ENCODE data around the gene ACE. TPM values are rescaled to one million over a fixed set of nuclear protein-coding genes. Genes with fewer than 3 reads are reported as not detected.

ACE gene
- polyA plus RNA-seq, 4 donors: 49.6 to 216 (median 161) TPM

GRCh38 chr17:63503341-63503705 is 26.5 kb downstream of the ACE start:
- Histone ChIP-seq H3K27me3 (ENCODE audit: control insufficient read depth in 3 of 3, insufficient read depth in 3 of 3, low read length in 3 of 3) (no peaks in the 10 kb centered on the region), H3K4me1 (ENCODE audit: control insufficient read depth in 3 of 3, insufficient read depth in 2 of 3, low read depth in 1 of 3, low read length in 2 of 3) (peaks cover 0 to 11% (median 0%) of the 10 kb centered on the region in 3 donors), H3K9me3 (ENCODE audit: control insufficient read depth in 2 of 2, insufficient read depth in 1 of 2, low read depth in 1 of 2, low read length in 1 of 2) (peaks cover 0 to 6% of the 10 kb centered on the region in 2 donors), H3K36me3 (ENCODE audit: control insufficient read depth in 3 of 3, insufficient read depth in 2 of 3, low read depth in 1 of 3, low read length in 3 of 3) (peaks cover 0 to 2% (median 0%) of the 10 kb centered on the region in 3 donors), H3K27ac (ENCODE audit: low read depth in 1 of 3, low read length in 2 of 3) (no peak overlapping the region), H3K4me3 (ENCODE audit: low read depth in 1 of 3, low read length in 3 of 3) (no peak overlapping the region)
- FAIRE-seq: no peak
- 55 to 65% (median 62%) methylated on average over 8 of the region's 8 CpGs for WGBS, 3 donors
- peak in 1 of 2 donors; percentile 59 for DNase-seq

- no peaks in the 10 kb centered on the region for H3K36me3 ChIP-seq (ENCODE audit: control insufficient read depth in 3 of 3, insufficient read depth in 2 of 3, low read depth in 1 of 3, low read length in 3 of 3)
- no peaks in the 10 kb centered on the region for H3K27me3 ChIP-seq (ENCODE audit: control insufficient read depth in 3 of 3, insufficient read depth in 3 of 3, low read length in 3 of 3)
- peaks cover 0 to 6% of the 10 kb centered on the region in 2 donors for H3K9me3 ChIP-seq (ENCODE audit: control insufficient read depth in 2 of 2, insufficient read depth in 1 of 2, low read depth in 1 of 2, low read length in 1 of 2)
- FAIRE-seq (no peak), DNase-seq (peak in 1 of 2 donors; percentile 46)
- peaks cover 0 to 11% (median 0%) of the 10 kb centered on the region in 3 donors for H3K4me1 ChIP-seq (ENCODE audit: control insufficient read depth in 3 of 3, insufficient read depth in 2 of 3, low read depth in 1 of 3, low read length in 2 of 3)
- H3K4me3 ChIP-seq (ENCODE audit: low read depth in 1 of 3, low read length in 3 of 3): no peak overlapping the region
- H3K27ac ChIP-seq (ENCODE audit: low read depth in 1 of 3, low read length in 2 of 3): no peak overlapping the region
Observed at GRCh38 chr17:63504261-63504660, 27.4 kb downstream of the ACE start.

GRCh38 chr17:63505341-63505740 is 28.5 kb downstream of the ACE start:
- Histone ChIP-seq H3K36me3 (ENCODE audit: control insufficient read depth in 3 of 3, insufficient read depth in 2 of 3, low read depth in 1 of 3, low read length in 3 of 3) (no peaks in the 10 kb centered on the region), H3K4me1 (ENCODE audit: control insufficient read depth in 3 of 3, insufficient read depth in 2 of 3, low read depth in 1 of 3, low read length in 2 of 3) (peaks cover 0 to 10% (median 0%) of the 10 kb centered on the region in 3 donors), H3K4me3 (ENCODE audit: low read depth in 1 of 3, low read length in 3 of 3) (no peak overlapping the region), H3K27ac (ENCODE audit: low read depth in 1 of 3, low read length in 2 of 3) (no peak overlapping the region), H3K9me3 (ENCODE audit: control insufficient read depth in 2 of 2, insufficient read depth in 1 of 2, low read depth in 1 of 2, low read length in 1 of 2) (peaks cover 0 to 6% of the 10 kb centered on the region in 2 donors), H3K27me3 (ENCODE audit: control insufficient read depth in 3 of 3, insufficient read depth in 3 of 3, low read length in 3 of 3) (no peaks in the 10 kb centered on the region)
- DNase-seq (no peak), FAIRE-seq (no peak)
- 88 to 96% (median 90%) methylated on average over 9 of the region's 9 CpGs for WGBS, 3 donors

GRCh38 chr17:63506627-63507026 is 29.8 kb downstream of the ACE start:
- Histone ChIP-seq H3K9me3 (ENCODE audit: control insufficient read depth in 2 of 2, insufficient read depth in 1 of 2, low read depth in 1 of 2, low read length in 1 of 2) (peaks cover 0 to 6% of the 10 kb centered on the region in 2 donors), H3K36me3 (ENCODE audit: control insufficient read depth in 3 of 3, insufficient read depth in 2 of 3, low read depth in 1 of 3, low read length in 3 of 3) (no peaks in the 10 kb centered on the region), H3K4me3 (ENCODE audit: low read depth in 1 of 3, low read length in 3 of 3) (no peak overlapping the region), H3K27ac (ENCODE audit: low read depth in 1 of 3, low read length in 2 of 3) (no peak overlapping the region), H3K27me3 (ENCODE audit: control insufficient read depth in 3 of 3, insufficient read depth in 3 of 3, low read length in 3 of 3) (no peaks in the 10 kb centered on the region), H3K4me1 (ENCODE audit: control insufficient read depth in 3 of 3, insufficient read depth in 2 of 3, low read depth in 1 of 3, low read length in 2 of 3) (peaks cover 0 to 7% (median 0%) of the 10 kb centered on the region in 3 donors)
- FAIRE-seq: no peak
- DNase-seq: no peak
- WGBS, 3 donors: 87 to 95% (median 91%) methylated on average over 3 of the region's 3 CpGs

GRCh38 chr17:63511331-63511730 is 34.5 kb downstream of the ACE start:
- Histone ChIP-seq H3K36me3 (ENCODE audit: control insufficient read depth in 3 of 3, insufficient read depth in 2 of 3, low read depth in 1 of 3, low read length in 3 of 3) (no peaks in the 10 kb centered on the region), H3K27ac (ENCODE audit: low read depth in 1 of 3, low read length in 2 of 3) (no peak overlapping the region), H3K27me3 (ENCODE audit: control insufficient read depth in 3 of 3, insufficient read depth in 3 of 3, low read length in 3 of 3) (no peaks in the 10 kb centered on the region), H3K9me3 (ENCODE audit: control insufficient read depth in 2 of 2, insufficient read depth in 1 of 2, low read depth in 1 of 2, low read length in 1 of 2) (no peaks in the 10 kb centered on the region), H3K4me1 (ENCODE audit: control insufficient read depth in 3 of 3, insufficient read depth in 2 of 3, low read depth in 1 of 3, low read length in 2 of 3) (no peaks in the 10 kb centered on the region), H3K4me3 (ENCODE audit: low read depth in 1 of 3, low read length in 3 of 3) (no peak overlapping the region)
- whole genome bisulfite sequencing, 3 donors: 87 to 95% (median 88%) methylated on average over 8 of the region's 8 CpGs
- FAIRE-seq (no peak), DNase-seq (no peak)

- DNase-seq: no peak
- no peaks in the 10 kb centered on the region for H3K36me3 ChIP-seq (ENCODE audit: control insufficient read depth in 3 of 3, insufficient read depth in 2 of 3, low read depth in 1 of 3, low read length in 3 of 3)
- FAIRE-seq: no peak
- H3K4me1 ChIP-seq (ENCODE audit: control insufficient read depth in 3 of 3, insufficient read depth in 2 of 3, low read depth in 1 of 3, low read length in 2 of 3): peaks cover 0 to 4% (median 2%) of the 10 kb centered on the region in 3 donors
- H3K9me3 ChIP-seq (ENCODE audit: control insufficient read depth in 2 of 2, insufficient read depth in 1 of 2, low read depth in 1 of 2, low read length in 1 of 2): no peaks in the 10 kb centered on the region
- H3K27me3 ChIP-seq (ENCODE audit: control insufficient read depth in 3 of 3, insufficient read depth in 3 of 3, low read length in 3 of 3): no peaks in the 10 kb centered on the region
- WGBS, 3 donors: 76 to 86% (median 80%) methylated on average over 3 of the region's 3 CpGs
- no peak overlapping the region for H3K4me3 ChIP-seq (ENCODE audit: low read depth in 1 of 3, low read length in 3 of 3)
- H3K27ac ChIP-seq (ENCODE audit: low read depth in 1 of 3, low read length in 2 of 3): peak overlapping the region in 1 of 3 donors; percentile 27
Observed at GRCh38 chr17:63512388-63512787, 35.5 kb downstream of the ACE start.

GRCh38 chr17:63512896-63513644 is 36.2 kb downstream of the ACE start:
- DNase-seq: peak in 1 of 2 donors; percentile 82
- peaks cover 0 to 11% (median 8%) of the 10 kb centered on the region in 3 donors for H3K4me1 ChIP-seq (ENCODE audit: control insufficient read depth in 3 of 3, insufficient read depth in 2 of 3, low read depth in 1 of 3, low read length in 2 of 3)
- no peaks in the 10 kb centered on the region for H3K36me3 ChIP-seq (ENCODE audit: control insufficient read depth in 3 of 3, insufficient read depth in 2 of 3, low read depth in 1 of 3, low read length in 3 of 3)
- H3K9me3 ChIP-seq (ENCODE audit: control insufficient read depth in 2 of 2, insufficient read depth in 1 of 2, low read depth in 1 of 2, low read length in 1 of 2): no peaks in the 10 kb centered on the region
- 13 to 60% (median 26%) methylated on average over 7 of the region's 7 CpGs for WGBS, 3 donors
- H3K4me3 ChIP-seq (ENCODE audit: low read depth in 1 of 3, low read length in 3 of 3): no peak overlapping the region
- H3K27me3 ChIP-seq (ENCODE audit: control insufficient read depth in 3 of 3, insufficient read depth in 3 of 3, low read length in 3 of 3): no peaks in the 10 kb centered on the region
- peak overlapping the region in 1 of 3 donors; percentile 27 for H3K27ac ChIP-seq (ENCODE audit: low read depth in 1 of 3, low read length in 2 of 3)
- no peak for FAIRE-seq

GRCh38 chr17:63514477-63514876 is 37.6 kb downstream of the ACE start:
- FAIRE-seq: no peak
- Histone ChIP-seq H3K36me3 (ENCODE audit: control insufficient read depth in 3 of 3, insufficient read depth in 2 of 3, low read depth in 1 of 3, low read length in 3 of 3) (no peaks in the 10 kb centered on the region), H3K27ac (ENCODE audit: low read depth in 1 of 3, low read length in 2 of 3) (no peak overlapping the region), H3K4me3 (ENCODE audit: low read depth in 1 of 3, low read length in 3 of 3) (no peak overlapping the region), H3K4me1 (ENCODE audit: control insufficient read depth in 3 of 3, insufficient read depth in 2 of 3, low read depth in 1 of 3, low read length in 2 of 3) (peaks cover 0 to 25% (median 17%) of the 10 kb centered on the region in 3 donors), H3K9me3 (ENCODE audit: control insufficient read depth in 2 of 2, insufficient read depth in 1 of 2, low read depth in 1 of 2, low read length in 1 of 2) (no peaks in the 10 kb centered on the region), H3K27me3 (ENCODE audit: control insufficient read depth in 3 of 3, insufficient read depth in 3 of 3, low read length in 3 of 3) (no peaks in the 10 kb centered on the region)
- no peak for DNase-seq
- 66 to 83% (median 82%) methylated on average over 3 of the region's 3 CpGs for WGBS, 3 donors

GRCh38 chr17:63514974-63515373 is 38.1 kb downstream of the ACE start:
- no peaks in the 10 kb centered on the region for H3K27me3 ChIP-seq (ENCODE audit: control insufficient read depth in 3 of 3, insufficient read depth in 3 of 3, low read length in 3 of 3)
- no peak overlapping the region for H3K4me3 ChIP-seq (ENCODE audit: low read depth in 1 of 3, low read length in 3 of 3)
- peaks cover 0 to 30% (median 22%) of the 10 kb centered on the region in 3 donors for H3K4me1 ChIP-seq (ENCODE audit: control insufficient read depth in 3 of 3, insufficient read depth in 2 of 3, low read depth in 1 of 3, low read length in 2 of 3)
- no peaks in the 10 kb centered on the region for H3K9me3 ChIP-seq (ENCODE audit: control insufficient read depth in 2 of 2, insufficient read depth in 1 of 2, low read depth in 1 of 2, low read length in 1 of 2)
- 61 to 85% (median 74%) methylated on average over 2 of the region's 2 CpGs for WGBS, 3 donors
- no peak overlapping the region for H3K27ac ChIP-seq (ENCODE audit: low read depth in 1 of 3, low read length in 2 of 3)
- FAIRE-seq: no peak
- H3K36me3 ChIP-seq (ENCODE audit: control insufficient read depth in 3 of 3, insufficient read depth in 2 of 3, low read depth in 1 of 3, low read length in 3 of 3): no peaks in the 10 kb centered on the region
- no peak for DNase-seq
